WTC11 (cell line): ENCODE results near the gene SLC7A14. TPM values are rescaled to one million over a fixed set of nuclear protein-coding genes. Genes with fewer than 3 reads are reported as not detected.

ENCODE experiments used
- ATAC-seq: fragments of 200-7000 bp; cut with Tn5 transposase; 2 replicates; pipeline ENCODE4 v1.10.0; 2021; ENCODE audit warnings: mild to moderate bottlenecking, moderate library complexity
- CTCF ChIA-PET: fragments of 300-600 bp; sonication (Branson Sonifier 250); formaldehyde crosslinking; loops from one replicate; lab custom pipeline; 2021; ENCODE audit warnings: antibody characterized with exemption; lab: Charles Lee
- POLR2A ChIA-PET: fragments of 350-600 bp; sonication (Branson Sonifier 250); formaldehyde crosslinking; loops from one replicate; lab custom pipeline; 2021; ENCODE audit warnings: antibody characterized with exemption; lab: Charles Lee
- DNase-seq: peaks from one replicate; pipeline ENCODE4 v3.0.0; 2021; ENCODE audit warnings: low spot score
- H3K27ac Mint-ChIP-seq: 2 replicates; pipeline ENCODE4 v1.8.0; 2021; ENCODE audit warnings: mixed read lengths
- H3K27me3 Mint-ChIP-seq: 2 replicates; pipeline ENCODE4 v1.8.0; 2021; ENCODE audit warnings: low read depth, mild to moderate bottlenecking, moderate library complexity, mixed read lengths
- H3K36me3 Mint-ChIP-seq: 2 replicates; pipeline ENCODE4 v1.8.0; 2021; ENCODE audit warnings: mixed read lengths
- H3K4me1 Mint-ChIP-seq: 2 replicates; pipeline ENCODE4 v1.8.0; 2022; ENCODE audit warnings: mixed read lengths
- H3K4me3 Mint-ChIP-seq: 2 replicates; pipeline ENCODE4 v1.8.0; 2021; ENCODE audit warnings: mild to moderate bottlenecking, moderate library complexity, mixed read lengths
- H3K9me3 Mint-ChIP-seq: 2 replicates; pipeline ENCODE4 v1.8.0; 2021; ENCODE audit warnings: mixed read lengths
- CREB1 ChIP-seq: sonication (generic); formaldehyde crosslinking; IDR thresholded peaks from 2 replicates; pipeline ENCODE4 v1.8.0; 2023; ENCODE audit warnings: mild to moderate bottlenecking, missing genetic modification reagents
- CREM ChIP-seq: sonication (generic); formaldehyde crosslinking; IDR thresholded peaks from 2 replicates; pipeline ENCODE4 v1.8.1; 2022; ENCODE audit warnings: mild to moderate bottlenecking, missing genetic modification reagents, moderate library complexity
- FOXK1 ChIP-seq: sonication (generic); formaldehyde crosslinking; IDR thresholded peaks from 2 replicates; pipeline ENCODE4 v1.8.0; 2022; ENCODE audit warnings: mild to moderate bottlenecking, moderate library complexity, missing genetic modification reagents
- FOXP1 ChIP-seq: sonication (generic); formaldehyde crosslinking; IDR thresholded peaks from 2 replicates; pipeline ENCODE4 v1.8.0; 2022; ENCODE audit warnings: missing genetic modification reagents, mild to moderate bottlenecking, moderate library complexity, borderline replicate concordance
- GTF2I ChIP-seq: fragments of 250-450 bp; sonication (Bioruptor Pico); conservative IDR thresholded peaks from 2 replicates; pipeline ENCODE4 v1.4.0; 2021; ENCODE audit warnings: mild to moderate bottlenecking
- JAZF1 ChIP-seq: fragments of 250-450 bp; sonication (Bioruptor Pico); IDR thresholded peaks from 2 replicates; pipeline ENCODE4 v1.9.0; 2021; ENCODE audit warnings: moderate library complexity, mild to moderate bottlenecking, inconsistent platforms
- NR2C2 ChIP-seq: sonication (generic); formaldehyde crosslinking; IDR thresholded peaks from 2 replicates; pipeline ENCODE4 v1.8.0; 2022; ENCODE audit warnings: mild to moderate bottlenecking, missing genetic modification reagents
- NR3C1 ChIP-seq: sonication (generic); formaldehyde crosslinking; conservative IDR thresholded peaks from 2 replicates; pipeline ENCODE4 v1.8.1; 2023; ENCODE audit warnings: low read depth, mild to moderate bottlenecking, missing genetic modification reagents
- TEAD1 ChIP-seq: sonication (generic); formaldehyde crosslinking; IDR thresholded peaks from 2 replicates; pipeline ENCODE4 v1.8.0; 2022; ENCODE audit warnings: mild to moderate bottlenecking, missing genetic modification reagents
- TEAD4 ChIP-seq: sonication (generic); formaldehyde crosslinking; IDR thresholded peaks from 2 replicates; pipeline ENCODE4 v1.8.0; 2022; ENCODE audit warnings: mild to moderate bottlenecking, missing genetic modification reagents
- TP53 ChIP-seq: sonication (generic); formaldehyde crosslinking; IDR thresholded peaks from 2 replicates; pipeline ENCODE4 v1.8.1; 2023; ENCODE audit warnings: mild to moderate bottlenecking, missing genetic modification reagents
- ZBTB21 ChIP-seq: sonication (generic); formaldehyde crosslinking; IDR thresholded peaks from 2 replicates; pipeline ENCODE4 v1.8.1; 2023; ENCODE audit warnings: mild to moderate bottlenecking, missing genetic modification reagents, borderline replicate concordance
- ZNF219 ChIP-seq: sonication (generic); formaldehyde crosslinking; IDR thresholded peaks from 2 replicates; pipeline ENCODE4 v1.8.0; 2023; ENCODE audit warnings: missing genetic modification reagents, mild to moderate bottlenecking, borderline replicate concordance
- ZNF423 ChIP-seq: fragments of 250-450 bp; sonication (Bioruptor Pico); IDR thresholded peaks from 2 replicates; pipeline ENCODE4 v2.1.2; 2022; ENCODE audit warnings: mild to moderate bottlenecking, moderate library complexity
- ZNF671 ChIP-seq: fragments of 250-450 bp; sonication (Bioruptor Pico); IDR thresholded peaks from 2 replicates; pipeline ENCODE4 v1.8.0; 2021; ENCODE audit warnings: mild to moderate bottlenecking
- total RNA-seq: library from RNA; stranded (reverse); gene quantifications from 3 replicates; pipeline ENCODE4 v1.2.3, GENCODE V29; 2021
- TF ChIP-seq, protein P1 (sequence below): fragments of 200-600 bp; IDR thresholded peaks from 2 replicates; pipeline ENCODE4 v1.8.0; 2022; ENCODE audit warnings: antibody characterized with exemption
- TF ChIP-seq, protein P2 (sequence below): sonication (generic); formaldehyde crosslinking; IDR thresholded peaks from 2 replicates; pipeline ENCODE4 v1.8.1; 2022; ENCODE audit warnings: low read depth, mild to moderate bottlenecking, moderate library complexity, missing genetic modification reagents, borderline replicate concordance
- TF ChIP-seq, protein P3 (sequence below): sonication (generic); formaldehyde crosslinking; IDR thresholded peaks from 2 replicates; pipeline ENCODE4 v1.8.1; 2022; ENCODE audit warnings: mild to moderate bottlenecking, missing genetic modification reagents, moderate library complexity, borderline replicate concordance
- TF ChIP-seq, protein P4 (sequence below): fragments of 250-450 bp; sonication (Bioruptor Pico); IDR thresholded peaks from 2 replicates; pipeline ENCODE4 v2.1.2; 2022; ENCODE audit warnings: mild to moderate bottlenecking, moderate library complexity
- TF ChIP-seq, protein P5 (sequence below): sonication (generic); formaldehyde crosslinking; IDR thresholded peaks from 2 replicates; pipeline ENCODE4 v1.8.1; 2023; ENCODE audit warnings: mild to moderate bottlenecking, missing genetic modification reagents, moderate library complexity
- TF ChIP-seq, protein P6 (sequence below): sonication (generic); formaldehyde crosslinking; IDR thresholded peaks from 2 replicates; pipeline ENCODE4 v1.8.1; 2022; ENCODE audit warnings: mild to moderate bottlenecking, moderate library complexity, missing genetic modification reagents
- TF ChIP-seq, protein P7 (sequence below): sonication (generic); formaldehyde crosslinking; IDR thresholded peaks from 2 replicates; pipeline ENCODE4 v1.8.1; 2023; ENCODE audit warnings: mild to moderate bottlenecking, moderate library complexity, missing genetic modification reagents

SLC7A14 gene
- total RNA-seq, 1 experiment from 2014 or later: 0.68 TPM

DNA sequence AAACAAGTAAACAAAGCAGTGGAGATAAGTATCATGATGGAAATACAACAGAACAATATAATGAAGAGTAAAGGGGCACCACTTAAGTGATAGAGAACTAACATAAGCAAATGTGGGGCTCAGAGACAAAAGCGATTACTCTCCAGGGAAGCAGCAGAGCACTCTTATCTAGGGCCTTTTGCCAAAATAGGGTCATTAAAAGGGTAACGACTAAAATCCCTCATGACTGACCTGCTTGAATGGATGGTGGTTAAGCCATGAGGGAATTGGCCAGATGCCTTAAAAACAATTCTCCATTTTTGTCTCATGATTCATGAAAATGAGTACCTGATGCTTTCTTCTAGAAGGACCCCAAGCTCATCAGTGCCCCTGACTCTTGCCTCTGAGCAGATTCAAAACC lies 3.2 kb upstream of the SLC7A14 start (continued):
- TF ChIP-seq, protein P1, sequence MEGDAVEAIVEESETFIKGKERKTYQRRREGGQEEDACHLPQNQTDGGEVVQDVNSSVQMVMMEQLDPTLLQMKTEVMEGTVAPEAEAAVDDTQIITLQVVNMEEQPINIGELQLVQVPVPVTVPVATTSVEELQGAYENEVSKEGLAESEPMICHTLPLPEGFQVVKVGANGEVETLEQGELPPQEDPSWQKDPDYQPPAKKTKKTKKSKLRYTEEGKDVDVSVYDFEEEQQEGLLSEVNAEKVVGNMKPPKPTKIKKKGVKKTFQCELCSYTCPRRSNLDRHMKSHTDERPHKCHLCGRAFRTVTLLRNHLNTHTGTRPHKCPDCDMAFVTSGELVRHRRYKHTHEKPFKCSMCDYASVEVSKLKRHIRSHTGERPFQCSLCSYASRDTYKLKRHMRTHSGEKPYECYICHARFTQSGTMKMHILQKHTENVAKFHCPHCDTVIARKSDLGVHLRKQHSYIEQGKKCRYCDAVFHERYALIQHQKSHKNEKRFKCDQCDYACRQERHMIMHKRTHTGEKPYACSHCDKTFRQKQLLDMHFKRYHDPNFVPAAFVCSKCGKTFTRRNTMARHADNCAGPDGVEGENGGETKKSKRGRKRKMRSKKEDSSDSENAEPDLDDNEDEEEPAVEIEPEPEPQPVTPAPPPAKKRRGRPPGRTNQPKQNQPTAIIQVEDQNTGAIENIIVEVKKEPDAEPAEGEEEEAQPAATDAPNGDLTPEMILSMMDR: no peak

DNA sequence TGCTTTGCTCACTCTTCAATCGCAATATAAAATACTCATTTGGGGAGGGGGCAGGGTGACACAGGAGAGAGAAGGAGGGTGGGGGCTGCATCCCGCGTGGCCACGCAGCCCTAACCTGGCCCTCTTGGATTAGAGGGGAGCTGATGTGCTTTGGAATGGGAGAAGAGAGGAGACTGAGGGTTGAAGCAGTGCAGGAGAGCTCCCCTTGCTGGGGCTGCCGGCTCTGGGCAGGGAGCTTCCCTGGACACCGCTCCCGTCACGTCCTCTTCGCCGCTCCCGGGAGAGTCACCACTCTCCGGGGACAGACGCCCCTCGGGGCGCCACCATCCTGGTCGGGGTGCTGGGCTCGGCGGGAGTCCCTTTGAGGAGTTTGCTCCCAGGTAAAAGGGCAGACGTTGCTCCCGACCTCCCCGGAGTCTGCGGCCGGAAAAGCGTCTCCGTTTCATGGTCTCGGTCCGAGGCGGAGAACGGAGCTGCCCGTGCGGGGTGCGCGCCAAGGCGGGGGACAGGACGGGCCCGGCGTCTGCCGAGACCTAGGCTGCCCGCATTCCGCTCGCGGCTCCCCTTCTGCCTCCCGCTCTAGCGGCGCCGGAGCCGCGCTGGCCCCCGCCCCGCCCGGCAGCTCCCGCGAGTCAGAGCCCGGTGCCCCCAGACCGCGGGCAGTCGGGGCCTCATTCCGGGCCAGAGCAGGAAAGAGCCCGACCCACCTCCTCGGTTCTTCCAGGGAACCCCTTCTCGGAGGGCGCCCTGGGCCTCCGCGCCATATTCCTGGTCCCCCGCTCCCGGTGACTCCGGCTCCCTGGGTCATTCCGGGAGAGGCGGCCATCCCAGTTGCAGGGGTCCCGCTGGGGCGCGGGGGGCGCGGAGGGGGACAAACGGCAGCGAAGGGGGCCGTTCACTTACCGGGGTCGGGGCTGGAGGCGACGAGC lies 603 bp downstream of the SLC7A14 start:
- TF ChIP-seq, protein P2, sequence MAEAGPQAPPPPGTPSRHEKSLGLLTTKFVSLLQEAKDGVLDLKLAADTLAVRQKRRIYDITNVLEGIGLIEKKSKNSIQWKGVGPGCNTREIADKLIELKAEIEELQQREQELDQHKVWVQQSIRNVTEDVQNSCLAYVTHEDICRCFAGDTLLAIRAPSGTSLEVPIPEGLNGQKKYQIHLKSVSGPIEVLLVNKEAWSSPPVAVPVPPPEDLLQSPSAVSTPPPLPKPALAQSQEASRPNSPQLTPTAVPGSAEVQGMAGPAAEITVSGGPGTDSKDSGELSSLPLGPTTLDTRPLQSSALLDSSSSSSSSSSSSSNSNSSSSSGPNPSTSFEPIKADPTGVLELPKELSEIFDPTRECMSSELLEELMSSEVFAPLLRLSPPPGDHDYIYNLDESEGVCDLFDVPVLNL (CRISPR knock-in tag): no peak
- TF ChIP-seq, protein P3, sequence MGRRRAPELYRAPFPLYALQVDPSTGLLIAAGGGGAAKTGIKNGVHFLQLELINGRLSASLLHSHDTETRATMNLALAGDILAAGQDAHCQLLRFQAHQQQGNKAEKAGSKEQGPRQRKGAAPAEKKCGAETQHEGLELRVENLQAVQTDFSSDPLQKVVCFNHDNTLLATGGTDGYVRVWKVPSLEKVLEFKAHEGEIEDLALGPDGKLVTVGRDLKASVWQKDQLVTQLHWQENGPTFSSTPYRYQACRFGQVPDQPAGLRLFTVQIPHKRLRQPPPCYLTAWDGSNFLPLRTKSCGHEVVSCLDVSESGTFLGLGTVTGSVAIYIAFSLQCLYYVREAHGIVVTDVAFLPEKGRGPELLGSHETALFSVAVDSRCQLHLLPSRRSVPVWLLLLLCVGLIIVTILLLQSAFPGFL (CRISPR knock-in tag): no peak
- no peak for TF ChIP-seq GTF2I
- no peak for TF ChIP-seq TEAD1 (CRISPR knock-in tag)
- TF ChIP-seq, protein P4, sequence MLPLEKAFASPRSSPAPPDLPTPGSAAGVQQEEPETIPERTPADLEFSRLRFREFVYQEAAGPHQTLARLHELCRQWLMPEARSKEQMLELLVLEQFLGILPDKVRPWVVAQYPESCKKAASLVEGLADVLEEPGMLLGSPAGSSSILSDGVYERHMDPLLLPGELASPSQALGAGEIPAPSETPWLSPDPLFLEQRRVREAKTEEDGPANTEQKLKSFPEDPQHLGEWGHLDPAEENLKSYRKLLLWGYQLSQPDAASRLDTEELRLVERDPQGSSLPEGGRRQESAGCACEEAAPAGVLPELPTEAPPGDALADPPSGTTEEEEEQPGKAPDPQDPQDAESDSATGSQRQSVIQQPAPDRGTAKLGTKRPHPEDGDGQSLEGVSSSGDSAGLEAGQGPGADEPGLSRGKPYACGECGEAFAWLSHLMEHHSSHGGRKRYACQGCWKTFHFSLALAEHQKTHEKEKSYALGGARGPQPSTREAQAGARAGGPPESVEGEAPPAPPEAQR (CRISPR knock-in tag): no peak
- TF ChIP-seq CREB1: no peak
- no peak for TF ChIP-seq FOXK1 (CRISPR knock-in tag)
- TF ChIP-seq TP53 (CRISPR knock-in tag): 0 out of 2 replicates have a peak, but pooled peaks have one; percentile 56
- TF ChIP-seq, protein P5, sequence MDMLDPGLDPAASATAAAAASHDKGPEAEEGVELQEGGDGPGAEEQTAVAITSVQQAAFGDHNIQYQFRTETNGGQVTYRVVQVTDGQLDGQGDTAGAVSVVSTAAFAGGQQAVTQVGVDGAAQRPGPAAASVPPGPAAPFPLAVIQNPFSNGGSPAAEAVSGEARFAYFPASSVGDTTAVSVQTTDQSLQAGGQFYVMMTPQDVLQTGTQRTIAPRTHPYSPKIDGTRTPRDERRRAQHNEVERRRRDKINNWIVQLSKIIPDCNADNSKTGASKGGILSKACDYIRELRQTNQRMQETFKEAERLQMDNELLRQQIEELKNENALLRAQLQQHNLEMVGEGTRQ (CRISPR knock-in tag): 0 out of 2 replicates have a peak, but pooled peaks have one; percentile 1
- TF ChIP-seq, protein P6, sequence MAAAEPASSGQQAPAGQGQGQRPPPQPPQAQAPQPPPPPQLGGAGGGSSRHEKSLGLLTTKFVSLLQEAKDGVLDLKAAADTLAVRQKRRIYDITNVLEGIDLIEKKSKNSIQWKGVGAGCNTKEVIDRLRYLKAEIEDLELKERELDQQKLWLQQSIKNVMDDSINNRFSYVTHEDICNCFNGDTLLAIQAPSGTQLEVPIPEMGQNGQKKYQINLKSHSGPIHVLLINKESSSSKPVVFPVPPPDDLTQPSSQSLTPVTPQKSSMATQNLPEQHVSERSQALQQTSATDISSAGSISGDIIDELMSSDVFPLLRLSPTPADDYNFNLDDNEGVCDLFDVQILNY (CRISPR knock-in tag): no peak
- no peak for TF ChIP-seq TEAD4 (CRISPR knock-in tag)
- TF ChIP-seq ZNF219: no peak
- TF ChIP-seq CREM (CRISPR knock-in tag): no peak
- no peak for TF ChIP-seq ZNF423 (CRISPR knock-in tag)
- no peak for TF ChIP-seq ZNF671
- 0 out of 2 replicates have a peak, but pooled peaks have one; percentile 9 for TF ChIP-seq NR3C1 (CRISPR knock-in tag)
- no peak for TF ChIP-seq JAZF1 (CRISPR knock-in tag)
- TF ChIP-seq, protein P7, sequence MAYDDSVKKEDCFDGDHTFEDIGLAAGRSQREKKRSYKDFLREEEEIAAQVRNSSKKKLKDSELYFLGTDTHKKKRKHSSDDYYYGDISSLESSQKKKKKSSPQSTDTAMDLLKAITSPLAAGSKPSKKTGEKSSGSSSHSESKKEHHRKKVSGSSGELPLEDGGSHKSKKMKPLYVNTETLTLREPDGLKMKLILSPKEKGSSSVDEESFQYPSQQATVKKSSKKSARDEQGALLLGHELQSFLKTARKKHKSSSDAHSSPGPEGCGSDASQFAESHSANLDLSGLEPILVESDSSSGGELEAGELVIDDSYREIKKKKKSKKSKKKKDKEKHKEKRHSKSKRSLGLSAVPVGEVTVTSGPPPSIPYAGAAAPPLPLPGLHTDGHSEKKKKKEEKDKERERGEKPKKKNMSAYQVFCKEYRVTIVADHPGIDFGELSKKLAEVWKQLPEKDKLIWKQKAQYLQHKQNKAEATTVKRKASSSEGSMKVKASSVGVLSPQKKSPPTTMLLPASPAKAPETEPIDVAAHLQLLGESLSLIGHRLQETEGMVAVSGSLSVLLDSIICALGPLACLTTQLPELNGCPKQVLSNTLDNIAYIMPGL (CRISPR knock-in tag): peak; percentile 69; the same call in 1 of the 2 replicates
- no peak for TF ChIP-seq NR2C2
- TF ChIP-seq ZBTB21: no peak
- peak; percentile 2; the same call in 1 of the 2 replicates for TF ChIP-seq FOXP1 (CRISPR knock-in tag)
- H3K4me1 Mint-ChIP-seq: peaks cover 12% of the 10 kb centered on the region
- H3K36me3 Mint-ChIP-seq: no peaks in the 10 kb centered on the region
- ATAC-seq: peak; percentile 55
- DNase-seq: peak; percentile 45
- no peaks in the 10 kb centered on the region for H3K9me3 Mint-ChIP-seq
- peak overlapping the region; percentile 78 for H3K4me3 Mint-ChIP-seq
- ChIA-PET POLR2A (interaction anchor here (0.6 kb wide), 1 partner anchor 174 kb away, joined by 5 read pairs; no protein-coding TSS in a partner anchor), CTCF (interaction anchor here (0.9 to 4.0 kb wide), 14 partner anchors 12 to 465 kb away, joined by 3 to 42 read pairs (median 5); partner anchors contain the start of gene CLDN11)
- no peak overlapping the region for H3K27ac Mint-ChIP-seq
- H3K27me3 Mint-ChIP-seq: peaks cover 63% of the 10 kb centered on the region
